GM13977 (cell line): ENCODE data around the gene TLR3.
A peak's percentile ranks its signal among the peaks of the same experiment; 100 is the strongest.

ENCODE experiments used
- DNase-seq: peaks from one replicate; pipeline ENCODE4 v3.0.0; 2012; ENCODE audit warnings: low spot score
- in situ Hi-C: fragments of 300-500 bp; cut with MboI; formaldehyde crosslinking; loops from one replicate; pipeline ENCODE4 v1.12.0; 2022; ENCODE audit warnings: low sequenced_read_pairs, low pct_unique_long_range_greater_than_20kb, mixed read lengths, inconsistent platforms; ENCODE audit not compliant: unreplicated experiment
- TF ChIP-seq, protein P1 (sequence below): IDR thresholded peaks from 2 replicates; pipeline ENCODE4 v1.5.1; 2012; ENCODE audit warnings: mild to moderate bottlenecking, control low read depth; ENCODE audit not compliant: insufficient read depth; ENCODE audit errors: extremely low read depth, missing control alignments

Gene TLR3

GRCh38 chr4:186118582-186118981 is 49.6 kb downstream of the TLR3 start:
- DNase-seq = no peak
- in situ Hi-C loops = no loop called here
- TF ChIP-seq, protein P1, sequence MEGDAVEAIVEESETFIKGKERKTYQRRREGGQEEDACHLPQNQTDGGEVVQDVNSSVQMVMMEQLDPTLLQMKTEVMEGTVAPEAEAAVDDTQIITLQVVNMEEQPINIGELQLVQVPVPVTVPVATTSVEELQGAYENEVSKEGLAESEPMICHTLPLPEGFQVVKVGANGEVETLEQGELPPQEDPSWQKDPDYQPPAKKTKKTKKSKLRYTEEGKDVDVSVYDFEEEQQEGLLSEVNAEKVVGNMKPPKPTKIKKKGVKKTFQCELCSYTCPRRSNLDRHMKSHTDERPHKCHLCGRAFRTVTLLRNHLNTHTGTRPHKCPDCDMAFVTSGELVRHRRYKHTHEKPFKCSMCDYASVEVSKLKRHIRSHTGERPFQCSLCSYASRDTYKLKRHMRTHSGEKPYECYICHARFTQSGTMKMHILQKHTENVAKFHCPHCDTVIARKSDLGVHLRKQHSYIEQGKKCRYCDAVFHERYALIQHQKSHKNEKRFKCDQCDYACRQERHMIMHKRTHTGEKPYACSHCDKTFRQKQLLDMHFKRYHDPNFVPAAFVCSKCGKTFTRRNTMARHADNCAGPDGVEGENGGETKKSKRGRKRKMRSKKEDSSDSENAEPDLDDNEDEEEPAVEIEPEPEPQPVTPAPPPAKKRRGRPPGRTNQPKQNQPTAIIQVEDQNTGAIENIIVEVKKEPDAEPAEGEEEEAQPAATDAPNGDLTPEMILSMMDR = no peak

DNA sequence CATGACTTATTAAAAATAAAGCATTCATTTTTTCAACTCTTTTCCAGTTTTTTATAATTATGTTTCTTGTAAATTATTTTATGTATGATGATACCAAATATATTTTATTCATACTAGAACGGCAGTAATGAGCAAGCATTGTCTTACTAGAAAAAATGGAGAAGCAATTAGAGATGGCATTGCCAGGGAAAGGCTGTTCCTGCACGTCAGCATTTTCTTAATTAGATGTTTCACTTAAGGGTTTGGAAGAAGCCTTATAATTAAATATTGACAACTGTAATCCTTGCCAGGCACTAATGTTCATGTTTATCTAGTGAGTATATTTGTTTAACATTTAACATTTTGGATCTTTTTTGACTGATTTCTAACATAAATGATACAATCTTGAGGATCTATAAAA is 52.1 kb downstream of the TLR3 start:
- TF ChIP-seq, protein P1 = no peak

DNA sequence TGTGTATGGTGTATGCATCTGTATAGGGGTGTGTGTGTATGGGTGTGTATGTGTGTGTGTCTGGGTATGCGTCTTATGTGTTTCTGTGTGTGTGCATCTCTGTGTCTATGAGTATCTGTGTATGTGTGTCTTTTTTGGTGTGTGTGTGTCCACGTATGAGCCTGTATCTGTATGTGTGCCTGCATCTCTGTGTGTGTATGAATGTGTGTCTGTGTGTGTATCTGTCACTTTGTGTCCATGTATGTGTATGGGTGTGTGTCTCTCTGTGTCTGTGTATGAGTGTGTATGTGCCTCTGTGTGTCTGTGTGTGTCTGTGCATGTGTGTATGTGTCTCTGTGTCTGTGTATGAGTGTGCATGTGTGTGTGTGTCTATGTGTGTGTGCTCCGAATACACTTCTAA is 59.9 kb downstream of the TLR3 start:
- TF ChIP-seq, protein P1 = no peak
- DNase-seq = no peak
- in situ Hi-C loops = no loop called here

More for the DNA sequence above, 52.1 kb downstream of the TLR3 start:
- in situ Hi-C loops = no loop called here
- no peak for DNase-seq

GRCh38 chr4:186131935-186132334 is 63.0 kb downstream of the TLR3 start:
- in situ Hi-C loops = no loop called here
- TF ChIP-seq, protein P1 = no peak
- no peak for DNase-seq

GRCh38 chr4:186132577-186133242 is 63.8 kb downstream of the TLR3 start:
- in situ Hi-C loops = no loop called here
- DNase-seq = no peak
- TF ChIP-seq, protein P1 = no peak

DNA sequence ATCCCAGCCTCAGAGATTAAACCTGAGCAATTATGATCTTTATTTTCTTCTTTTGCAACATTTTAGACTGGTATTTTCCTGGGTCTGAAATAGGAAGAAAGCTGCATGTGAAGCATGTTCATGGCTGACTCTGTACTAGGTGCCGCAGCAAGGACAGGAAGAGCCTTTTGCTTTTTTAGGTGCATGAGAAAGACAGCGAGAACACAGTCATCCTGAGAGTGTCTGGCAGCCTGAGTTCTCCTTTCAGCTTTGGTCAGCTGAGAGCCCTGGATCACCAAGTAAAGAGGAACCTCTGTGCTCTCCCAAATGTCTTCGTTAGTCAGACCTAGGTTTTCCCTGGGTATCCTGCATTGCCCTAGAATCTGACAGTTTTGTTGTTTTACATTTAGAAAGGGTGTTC is 65.3 kb downstream of the TLR3 start:
- in situ Hi-C loops = no loop called here
- TF ChIP-seq, protein P1 = no peak
- DNase-seq = peak; percentile 75
